Measurements from ENCODE around the gene CTBP2.

- no peak for TF ChIP-seq EZH2 (IDR thresholded peaks at IDR 0.05; ENCODE audit: borderline replicate concordance, low read depth, low read length, poor library complexity, severe bottlenecking)
- TF ChIP-seq CTCF (conservative IDR thresholded peaks at IDR 0.05; ENCODE audit: low read depth, low read length): no peak
Measured at GRCh38 chr10:125092564-125093031, 67.8 kb downstream of the CTBP2 start.
